H9 (cell line): ENCODE results near the gene TMEM253. TPM values are rescaled to one million over a fixed set of nuclear protein-coding genes. Genes with fewer than 3 reads are reported as not detected.

Experiments
- DNase-seq: peaks from one replicate; pipeline ENCODE4 v3.0.0-alpha.2; 2017
- H2AFZ ChIP-seq: one replicate; pipeline ENCODE4 v1.6.1; 2013; ENCODE audit warnings: mild to moderate bottlenecking, low read length, control low read depth, moderate library complexity
- H2AK5ac ChIP-seq: 2 replicates; pipeline ENCODE4 v1.6.1; 2013; ENCODE audit warnings: low read length, control low read depth, mixed read lengths; ENCODE audit not compliant: insufficient read length
- H2BK120ac ChIP-seq: one replicate; pipeline ENCODE4 v1.6.1; 2013; ENCODE audit warnings: low read depth, mild to moderate bottlenecking, low read length, control low read depth, inconsistent platforms; ENCODE audit not compliant: poor library complexity, severe bottlenecking
- H2BK12ac ChIP-seq: 2 replicates; pipeline ENCODE4 v1.6.1; 2013; ENCODE audit warnings: low read length, control low read depth, mixed read lengths, low read depth; ENCODE audit not compliant: insufficient read length
- H2BK15ac ChIP-seq: 2 replicates; pipeline ENCODE4 v1.6.1; 2013; ENCODE audit warnings: low read depth, low read length, control low read depth
- H2BK20ac ChIP-seq: one replicate; pipeline ENCODE4 v1.6.1; 2013; ENCODE audit warnings: low read depth, mild to moderate bottlenecking, low read length, control low read depth, inconsistent platforms; ENCODE audit not compliant: poor library complexity, severe bottlenecking
- H2BK5ac ChIP-seq: 2 replicates; pipeline ENCODE4 v1.6.1; 2013; ENCODE audit warnings: low read length, control low read depth, mixed read lengths; ENCODE audit not compliant: insufficient read length
- H3K14ac ChIP-seq: 2 replicates; pipeline ENCODE4 v1.6.1; 2013; ENCODE audit warnings: low read length, control low read depth; ENCODE audit not compliant: insufficient read depth
- H3K18ac ChIP-seq: 2 replicates; pipeline ENCODE4 v1.6.1; 2013; ENCODE audit warnings: low read depth, mild to moderate bottlenecking, mixed read lengths, low read length, control low read depth; ENCODE audit not compliant: insufficient read length
- H3K23ac ChIP-seq: 2 replicates; pipeline ENCODE4 v1.6.1; 2013; ENCODE audit warnings: low read length, control low read depth, mixed read lengths, low read depth; ENCODE audit not compliant: insufficient read length
- H3K23me2 ChIP-seq: 2 replicates; pipeline ENCODE4 v1.6.1; 2013; ENCODE audit warnings: low read depth, mild to moderate bottlenecking, mixed read lengths, low read length, control low read depth; ENCODE audit not compliant: insufficient read length, poor library complexity, severe bottlenecking
- H3K27ac ChIP-seq: 2 replicates; pipeline ENCODE4 v1.5.1; 2013; ENCODE audit warnings: low read length, control low read depth, mixed read lengths, low read depth; ENCODE audit not compliant: insufficient read length
- H3K27me3 ChIP-seq: 2 replicates; pipeline ENCODE4 v1.6.1; 2013; ENCODE audit warnings: low read length, control low read depth, inconsistent platforms; ENCODE audit not compliant: insufficient read depth
- H3K4ac ChIP-seq: 2 replicates; pipeline ENCODE4 v1.6.1; 2013; ENCODE audit warnings: low read depth, mild to moderate bottlenecking, control low read depth, inconsistent platforms, low read length, moderate library complexity
- H3K4me1 ChIP-seq: 2 replicates; pipeline ENCODE4 v1.6.1; 2013; ENCODE audit warnings: low read length, control low read depth, inconsistent platforms; ENCODE audit not compliant: insufficient read depth
- H3K4me2 ChIP-seq: 2 replicates; pipeline ENCODE4 v1.6.1; 2013; ENCODE audit warnings: low read length, control low read depth, mixed read lengths; ENCODE audit not compliant: insufficient read length, insufficient read depth
- H3K56ac ChIP-seq: 2 replicates; pipeline ENCODE4 v1.6.1; 2013; ENCODE audit warnings: low read depth, mild to moderate bottlenecking, mixed read lengths, low read length, control low read depth; ENCODE audit not compliant: insufficient read length
- H3K79me1 ChIP-seq: 2 replicates; pipeline ENCODE4 v1.6.1; 2013; ENCODE audit warnings: low read depth, mild to moderate bottlenecking, moderate library complexity, low read length, control low read depth, inconsistent platforms; ENCODE audit not compliant: insufficient read depth, poor library complexity, severe bottlenecking
- H3K79me2 ChIP-seq: 2 replicates; pipeline ENCODE4 v1.6.1; 2013; ENCODE audit warnings: low read length, control low read depth, inconsistent platforms; ENCODE audit not compliant: insufficient read depth
- H3K9ac ChIP-seq: 2 replicates; pipeline ENCODE4 v1.6.1; 2013; ENCODE audit warnings: low read length, control low read depth, mixed read lengths; ENCODE audit not compliant: insufficient read length; ENCODE audit errors: extremely low read depth
- H3K9me3 ChIP-seq: one replicate; pipeline ENCODE4 v1.6.1; 2013; ENCODE audit warnings: low read depth, low read length, inconsistent platforms; ENCODE audit not compliant: control insufficient read depth
- H3T11ph ChIP-seq: one replicate; pipeline ENCODE4 v1.6.1; 2013; ENCODE audit warnings: mild to moderate bottlenecking, low read length, control low read depth, inconsistent platforms
- H4K20me1 ChIP-seq: one replicate; pipeline ENCODE4 v1.6.1; 2013; ENCODE audit not compliant: control insufficient read depth, insufficient read length, insufficient read depth
- H4K5ac ChIP-seq: 2 replicates; pipeline ENCODE4 v1.6.1; 2013; ENCODE audit warnings: low read depth, mild to moderate bottlenecking, mixed read lengths, low read length, control low read depth; ENCODE audit not compliant: insufficient read length
- H4K8ac ChIP-seq: replicated peaks from 2 replicates; pipeline ENCODE4 v1.6.1; 2013; ENCODE audit warnings: low read length, control low read depth, mixed read lengths, low read depth; ENCODE audit not compliant: insufficient read length
- H4K91ac ChIP-seq: 2 replicates; pipeline ENCODE4 v1.6.1; 2013; ENCODE audit warnings: low read depth, mild to moderate bottlenecking, moderate library complexity, mixed read lengths, low read length, control low read depth; ENCODE audit not compliant: insufficient read length
- H3K27ac Mint-ChIP-seq, 3 experiments: 2 replicates in 2 of 3; 3 replicates in 1 of 3; pipeline ENCODE4 v1.8.0; 2020 to 2021; ENCODE audit warnings: mixed read lengths in 3 of 3, mild to moderate bottlenecking in 1 of 3, moderate library complexity in 1 of 3
- H3K27me3 Mint-ChIP-seq: 2 replicates; pipeline ENCODE4 v1.8.0; 2021; ENCODE audit warnings: low read depth, mild to moderate bottlenecking, moderate library complexity, mixed read lengths
- H3K36me3 Mint-ChIP-seq, 3 experiments: 2 replicates in 2 of 3; 3 replicates in 1 of 3; pipeline ENCODE4 v1.8.0; 2020 to 2021; ENCODE audit warnings: low read depth in 3 of 3, mixed read lengths in 3 of 3; ENCODE audit not compliant: insufficient read depth in 1 of 3
- H3K4me1 Mint-ChIP-seq, 2 experiments: 2 replicates each; pipeline ENCODE4 v1.8.0; 2020; ENCODE audit warnings: mixed read lengths in 2 of 2
- H3K4me3 Mint-ChIP-seq, 2 experiments: 2 replicates in 1 of 2; 3 replicates in 1 of 2; pipeline ENCODE4 v1.8.0; 2020 to 2021; ENCODE audit warnings: mild to moderate bottlenecking in 2 of 2, mixed read lengths in 2 of 2, moderate library complexity in 1 of 2
- H3K9me3 Mint-ChIP-seq, 2 experiments: 2 replicates in 1 of 2; 3 replicates in 1 of 2; pipeline ENCODE4 v1.8.0; 2020; ENCODE audit warnings: mild to moderate bottlenecking in 2 of 2, mixed read lengths in 2 of 2, moderate library complexity in 1 of 2
- CTCF ChIP-seq: fragments of 200-600 bp; sonication (generic); conservative IDR thresholded peaks from 3 replicates; pipeline ENCODE4 v1.8.0; 2021; ENCODE audit warnings: antibody characterized with exemption, mild to moderate bottlenecking
- WGBS: extraction: QIAGEN DNeasy Blood & Tissue Kit; methylation state at CpG from one replicate; pipeline ENCODE4 v1.1.7; 2013; ENCODE audit warnings: missing lambda C conversion rate, low lambda C conversion rate, mixed read lengths; ENCODE audit not compliant: insufficient read length; ENCODE audit errors: extremely low coverage; 5-methylcytosine and 5-hydroxymethylcytosine counted together
- total RNA-seq: library from RNA; stranded (reverse); gene quantifications from 2 replicates; pipeline ENCODE4 v1.2.1, GENCODE V29; 2021

TMEM253 gene
- total RNA-seq, 1 experiment from 2014 or later = 2.2 TPM

DNA sequence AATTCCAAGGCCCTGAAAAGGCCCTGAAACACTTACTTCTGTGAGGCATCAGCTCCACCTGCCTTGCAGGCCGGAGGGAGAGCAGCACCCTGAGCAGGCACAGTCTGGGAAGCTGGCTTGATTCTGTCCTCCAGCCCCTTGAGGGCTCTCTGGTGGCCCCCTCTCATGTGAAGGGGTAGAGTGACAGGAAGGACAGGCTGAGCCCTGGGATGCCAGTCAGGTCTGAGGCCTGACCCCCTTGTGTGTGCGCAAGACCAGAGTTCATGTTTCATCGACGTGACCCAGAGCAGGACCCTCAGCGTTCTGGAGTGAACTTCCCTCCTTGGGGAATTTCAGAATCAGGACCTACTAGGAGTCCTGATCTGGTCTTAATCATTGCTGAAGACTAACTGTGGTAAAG is 42.0 kb upstream of the TMEM253 start:
- H4K91ac ChIP-seq = no peak overlapping the region
- H3K23ac ChIP-seq = no peak overlapping the region
- no peaks in the 10 kb centered on the region for H3K9me3 ChIP-seq
- H3K79me1 ChIP-seq = no peaks in the 10 kb centered on the region
- no peak overlapping the region for H3T11ph ChIP-seq
- H3K79me2 ChIP-seq = no peaks in the 10 kb centered on the region
- Mint-ChIP-seq H3K4me3 (no peak overlapping the region), H3K27me3 (peaks cover 1% of the 10 kb centered on the region; the same call in 1 of the 2 replicates), H3K36me3 (no peaks in the 10 kb centered on the region), H3K4me1 (peaks cover 15 to 18% of the 10 kb centered on the region in 2 experiments), H3K27ac (no peak overlapping the region), H3K9me3 (no peaks in the 10 kb centered on the region)
- H2BK15ac ChIP-seq = no peak overlapping the region
- H2BK5ac ChIP-seq = no peak overlapping the region
- no peak overlapping the region for H2BK120ac ChIP-seq
- no peak overlapping the region for H2AFZ ChIP-seq
- H2BK12ac ChIP-seq = no peak overlapping the region
- H3K4ac ChIP-seq = no peak overlapping the region
- no peaks in the 10 kb centered on the region for H3K23me2 ChIP-seq
- no peak overlapping the region for H3K27ac ChIP-seq
- H3K4me2 ChIP-seq = no peak overlapping the region
- no peak overlapping the region for H4K5ac ChIP-seq
- H4K8ac ChIP-seq = no peak overlapping the region
- no CpG with 5 or more reads among the region's 5 CpGs for WGBS
- H4K20me1 ChIP-seq = no peaks in the 10 kb centered on the region
- H3K56ac ChIP-seq = no peak overlapping the region
- H2BK20ac ChIP-seq = no peak overlapping the region
- H3K18ac ChIP-seq = no peak overlapping the region
- H3K14ac ChIP-seq = no peak overlapping the region
- H3K4me1 ChIP-seq = no peaks in the 10 kb centered on the region; the same call in 1 of the 2 replicates
- no peak for TF ChIP-seq CTCF
- no peak overlapping the region for H3K9ac ChIP-seq
- no peak overlapping the region for H2AK5ac ChIP-seq
- no peaks in the 10 kb centered on the region for H3K27me3 ChIP-seq
- DNase-seq = no peak
